Fibroblast of mammary gland (primary cell): Measurements from ENCODE around the gene TBC1D25.
A peak's percentile ranks its signal among the peaks of the same experiment; 100 is the strongest.

ENCODE experiments used
- DNase-seq: peaks from one replicate; pipeline ENCODE4 v3.0.0-alpha.2; 2010; ENCODE audit warnings: low read depth
- H3K4me3 ChIP-seq: 2 replicates; pipeline ENCODE4 v1.5.1; 2011; ENCODE audit warnings: low read depth, mild to moderate bottlenecking, low read length, moderate library complexity; ENCODE audit not compliant: control insufficient read depth
- CTCF ChIP-seq: conservative IDR thresholded peaks from 2 replicates; pipeline ENCODE4 v1.5.1; 2011; ENCODE audit warnings: low read depth, low read length, inconsistent platforms; ENCODE audit not compliant: control insufficient read depth, insufficient read depth

Gene TBC1D25

DNA sequence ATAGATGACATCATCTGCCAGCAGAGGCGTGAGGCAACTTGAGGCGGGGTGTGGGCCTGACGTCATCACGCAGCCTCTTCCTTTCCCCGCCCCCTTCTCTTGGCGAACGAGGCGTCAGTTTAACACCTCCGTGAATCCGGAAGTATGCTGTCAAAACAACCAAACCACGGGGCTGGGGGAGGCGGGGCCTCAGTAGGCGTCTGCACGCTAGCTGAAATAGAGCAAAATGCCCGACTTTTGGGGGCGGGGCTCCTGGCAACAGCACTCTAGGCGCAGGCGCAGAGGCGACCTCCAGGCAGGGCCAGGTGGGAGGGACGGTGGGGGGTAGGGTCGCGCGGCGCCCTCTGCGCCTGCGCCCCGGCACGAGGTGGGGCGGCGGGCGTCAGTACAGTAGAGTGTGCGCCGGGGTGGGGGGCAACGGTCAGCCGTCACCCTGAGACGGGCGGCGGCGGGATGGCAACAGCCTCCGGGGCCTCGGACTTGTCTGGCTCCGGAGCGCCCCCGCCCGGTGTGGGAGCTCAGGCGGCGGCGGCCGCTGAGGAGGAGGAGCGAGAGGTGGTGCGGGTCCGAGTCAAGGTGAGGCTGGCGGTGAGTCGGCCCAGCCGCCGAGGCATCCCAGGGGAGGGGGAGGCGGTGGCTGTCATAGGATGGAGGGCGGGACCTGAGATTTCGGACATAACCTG lies at the start of gene TBC1D25:
Gene TBC1D25 (plus strand): TSS at position 370 of the 683 bp plus-strand sequence. CDS start 84 bp downstream, at position 454.
- no peak for TF ChIP-seq CTCF
- peak; percentile 96 for DNase-seq
- peak within 1 kb of the TSS; percentile 70 for H3K4me3 ChIP-seq

DNA sequence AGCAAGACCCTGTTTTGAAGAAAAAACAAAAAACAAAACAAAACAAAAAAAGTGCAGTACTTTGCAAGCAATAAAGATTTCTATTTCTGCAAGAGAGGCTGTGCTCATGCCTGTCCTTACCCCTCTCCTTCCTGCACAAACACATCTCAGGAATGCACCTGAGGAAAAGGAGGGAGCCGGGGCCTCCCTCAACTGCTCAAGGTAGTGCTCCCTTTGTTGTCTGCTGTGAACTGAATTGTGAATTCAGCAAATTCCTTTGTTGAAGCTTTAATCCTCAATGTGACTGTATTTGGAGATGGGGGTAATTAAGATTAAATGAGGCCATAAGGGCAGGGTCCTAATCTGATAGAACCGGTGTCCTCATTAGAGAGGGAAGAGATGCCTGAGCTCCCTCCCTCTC lies 49.6 kb upstream of the TBC1D25 start:
- no peak for DNase-seq
- no peak overlapping the region for H3K4me3 ChIP-seq
- no peak for TF ChIP-seq CTCF

GRCh38 chrX:48490661-48491060 lies 48.9 kb upstream of the TBC1D25 start:
- TF ChIP-seq CTCF: no peak
- no peak overlapping the region for H3K4me3 ChIP-seq
- DNase-seq: peak; percentile 49

- H3K4me3 ChIP-seq: no peak overlapping the region
- no peak for TF ChIP-seq CTCF
- no peak for DNase-seq
Measured at GRCh38 chrX:48491809-48492208, 47.7 kb upstream of the TBC1D25 start.

- no peak for TF ChIP-seq CTCF
- peak; percentile 75 for DNase-seq
- H3K4me3 ChIP-seq: no peak overlapping the region
Measured at GRCh38 chrX:48492293-48492910, 47.1 kb upstream of the TBC1D25 start.

DNA sequence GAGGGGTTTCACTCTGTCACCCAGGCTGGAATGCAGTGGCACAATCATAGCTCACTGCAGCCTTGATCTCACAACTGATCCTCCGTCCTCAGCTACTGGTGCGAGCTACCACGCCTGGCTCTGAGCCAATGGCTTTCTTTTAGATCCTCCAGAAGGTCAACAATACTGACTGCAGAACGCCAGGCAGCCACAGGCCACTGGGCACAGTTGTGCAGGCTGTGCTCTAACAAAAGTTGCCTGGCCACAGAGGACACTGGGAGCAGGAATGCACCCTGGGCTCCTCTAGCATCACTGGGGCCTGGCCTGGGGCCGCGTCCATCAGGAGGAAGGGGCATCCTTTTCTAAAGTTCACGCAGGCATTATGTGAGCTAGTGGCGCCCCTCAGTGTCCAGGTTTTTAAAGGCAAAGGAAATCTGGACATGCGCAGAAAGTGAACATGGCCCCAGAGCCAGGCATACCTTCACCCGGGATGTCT lies 45.6 kb upstream of the TBC1D25 start:
- no peak overlapping the region for H3K4me3 ChIP-seq
- peak; percentile 47 for TF ChIP-seq CTCF
- DNase-seq: peak; percentile 58

DNA sequence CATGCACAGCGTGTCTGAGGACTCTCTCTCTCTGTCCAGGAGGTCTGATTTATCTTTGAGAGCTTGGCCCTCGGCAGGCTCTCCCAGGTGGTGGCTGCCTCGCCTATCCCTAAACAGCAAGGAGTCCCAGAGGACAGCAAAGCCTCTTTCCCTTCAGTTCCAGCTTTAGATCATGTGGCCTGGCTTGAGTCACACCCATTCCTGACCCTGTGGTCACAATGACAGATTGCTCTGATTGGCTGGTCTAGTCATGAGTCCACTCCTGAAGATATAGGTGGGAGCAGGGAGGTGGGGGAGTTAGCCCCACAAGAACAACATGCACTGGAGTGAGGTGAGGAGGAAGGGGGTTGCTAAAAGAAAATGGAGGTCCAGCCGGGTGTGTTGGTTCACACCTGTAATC lies 42.9 kb upstream of the TBC1D25 start:
- H3K4me3 ChIP-seq: no peak overlapping the region
- peak; percentile 55 for DNase-seq
- TF ChIP-seq CTCF: no peak
